ENCODE results near the gene KRTAP10-5. TPM values are rescaled to one million over a fixed set of nuclear protein-coding genes. Genes with fewer than 3 reads are reported as not detected.
"Not testable (repeated sequence)": the region's sequence is repeated elsewhere in the genome, so short reads cannot be mapped to it uniquely, and the experiment has no call there.

KRTAP10-5 gene
- total RNA-seq, 1 experiment from 2014 or later: not detected

- DNase-seq (ENCODE audit: low read depth): no peak
Observed at GRCh38 chr21:44571844-44572782, 8.3 kb downstream of the KRTAP10-5 start.

DNA sequence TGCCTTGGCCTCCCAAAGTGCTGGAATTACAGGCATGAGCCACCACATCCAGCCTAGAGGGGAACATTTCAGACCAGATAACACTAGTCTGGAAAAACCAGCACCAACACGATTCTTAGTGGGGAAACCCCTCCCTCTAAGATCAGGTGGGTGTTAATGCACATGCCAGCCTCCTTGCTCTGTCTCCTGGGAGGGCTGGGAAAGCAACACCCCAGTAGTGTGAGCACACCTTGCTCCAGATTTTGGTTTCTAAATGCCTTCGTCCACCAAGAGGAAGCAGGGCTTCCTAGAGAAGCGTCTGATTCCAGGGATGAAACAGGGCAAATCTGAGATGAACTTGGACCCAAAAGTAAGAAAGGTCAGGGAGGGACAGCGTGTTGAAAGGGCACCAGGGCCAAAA, 9.1 kb downstream of the KRTAP10-5 start:
- no peak for DNase-seq (ENCODE audit: low read depth)

- no peak for DNase-seq (ENCODE audit: low read depth)
Observed at GRCh38 chr21:44569861-44570517, 10.4 kb downstream of the KRTAP10-5 start.

DNA sequence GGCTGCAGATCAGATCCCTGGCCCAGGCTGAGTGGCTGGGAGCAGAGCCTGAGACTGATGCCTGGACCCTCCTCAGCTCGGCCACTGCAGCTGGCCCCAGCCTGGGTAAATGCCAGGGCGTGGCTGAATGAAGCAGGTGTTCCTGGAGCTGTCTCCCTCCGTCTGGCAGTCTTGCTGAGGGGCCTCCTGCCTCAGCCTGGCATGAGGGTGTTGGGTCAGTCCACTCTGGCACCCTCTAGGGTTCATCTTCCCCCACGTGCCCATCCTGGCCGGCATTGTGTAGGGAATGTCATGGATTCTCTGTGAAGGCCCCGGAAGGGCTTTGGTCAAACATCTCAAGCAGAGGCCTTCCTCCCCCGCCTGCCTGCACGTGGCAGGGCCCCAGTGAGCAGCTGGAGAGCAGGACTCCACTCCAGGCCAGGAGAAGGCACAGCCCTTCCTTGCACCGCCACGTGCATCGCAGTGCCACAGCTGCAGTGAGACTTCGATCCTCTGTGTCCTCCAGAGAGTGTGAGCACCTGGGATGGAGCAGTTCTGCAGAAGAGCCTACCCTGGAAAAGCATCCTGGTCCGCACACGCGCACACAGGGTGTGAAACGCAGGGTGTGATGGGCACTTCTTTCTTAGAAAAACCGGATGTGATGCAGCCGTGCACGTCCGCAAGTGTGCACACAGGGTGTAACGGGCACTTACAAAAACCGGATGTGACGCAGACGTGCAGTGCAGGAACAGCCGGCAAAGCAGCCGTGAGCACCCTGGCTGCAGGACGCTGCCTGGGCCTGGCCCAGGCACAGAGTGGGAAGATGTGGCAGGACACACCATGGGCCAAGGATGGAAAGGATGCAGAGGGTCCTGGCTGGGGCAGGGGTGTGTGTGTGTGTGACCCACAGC, 11.5 kb downstream of the KRTAP10-5 start:
- DNase-seq (ENCODE audit: low read depth): peak; percentile 16

- DNase-seq (ENCODE audit: low read depth): no peak
Observed at GRCh38 chr21:44568261-44568660, 12.1 kb downstream of the KRTAP10-5 start.

DNA sequence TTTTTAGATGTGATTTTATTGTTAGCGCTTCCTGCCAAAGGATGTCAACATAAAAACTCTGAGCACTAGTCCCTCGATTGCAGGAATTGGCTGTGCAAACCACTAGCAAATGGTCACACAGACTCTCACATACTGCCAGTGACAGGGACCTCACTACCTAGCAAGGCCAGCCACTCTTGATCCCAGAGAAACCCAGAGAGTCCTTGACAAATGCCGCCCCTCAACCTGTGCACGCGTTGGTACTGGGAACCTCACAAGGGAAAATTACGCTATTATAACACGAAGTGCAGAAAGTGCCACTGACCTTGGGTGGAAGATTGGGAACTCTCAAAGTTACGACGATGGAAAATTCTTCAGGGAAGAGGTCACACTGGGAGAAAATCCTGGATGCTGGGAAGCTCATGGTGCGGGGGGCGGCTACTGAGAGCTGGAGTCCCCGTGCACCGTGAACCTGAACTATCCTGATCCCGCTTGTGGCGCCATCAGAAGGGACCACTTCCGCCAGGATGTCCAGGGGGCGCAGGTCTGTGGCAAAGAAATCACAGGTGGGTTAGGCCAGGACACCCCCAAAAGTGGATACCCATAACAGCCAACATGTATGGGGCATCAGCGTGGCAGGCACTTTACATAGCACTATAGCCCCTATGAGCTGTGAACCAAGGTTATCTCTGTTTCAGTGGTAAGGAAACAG, 12.8 kb downstream of the KRTAP10-5 start:
- DNase-seq (ENCODE audit: low read depth): no peak

DNA sequence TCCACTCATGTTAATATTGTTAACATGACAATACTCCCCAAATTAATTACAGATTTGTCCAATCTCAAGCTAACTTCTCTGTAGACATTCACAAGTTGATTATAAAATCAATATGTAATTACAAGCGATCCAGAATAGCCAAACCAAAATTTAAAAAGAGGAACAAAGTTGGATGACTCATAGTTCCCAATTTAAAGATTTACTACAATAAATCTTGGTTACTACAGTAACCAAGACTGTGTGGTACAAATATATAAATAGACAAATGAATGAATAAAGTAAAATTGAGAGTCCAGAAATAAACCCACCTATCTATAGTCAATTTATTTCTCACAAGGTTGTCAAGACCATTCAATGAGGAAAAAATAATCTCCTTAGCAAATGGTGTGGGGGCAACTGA, 14.0 kb downstream of the KRTAP10-5 start:
- DNase-seq (ENCODE audit: low read depth): no peak

GRCh38 chr21:44564886-44565598, 15.4 kb downstream of the KRTAP10-5 start:
- no peak for DNase-seq (ENCODE audit: low read depth)

DNA sequence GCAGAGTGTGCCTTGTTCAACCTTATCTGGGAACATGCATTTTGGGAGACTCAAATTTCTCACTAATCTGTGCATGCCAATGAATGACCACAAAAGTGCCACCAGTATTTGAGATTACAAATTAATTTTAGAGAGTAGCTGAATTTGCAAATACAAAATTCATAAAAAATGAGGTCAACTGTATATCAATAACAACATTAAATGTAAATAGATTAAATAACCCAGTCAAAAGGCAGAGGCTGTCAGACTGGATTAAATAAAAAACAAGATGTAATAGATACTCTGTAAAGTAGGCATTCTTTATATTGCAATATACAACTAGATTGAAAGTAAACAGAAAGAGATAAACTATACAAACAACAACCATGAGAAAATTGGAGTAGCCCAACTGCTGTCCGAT, 16.3 kb downstream of the KRTAP10-5 start:
- DNase-seq (ENCODE audit: low read depth): no peak

- DNase-seq (ENCODE audit: low read depth): no peak
Observed at GRCh38 chr21:44558695-44559094, 21.7 kb downstream of the KRTAP10-5 start, which contains the start of gene KRTAP10-3. Gene KRTAP10-3 (minus strand): TSS chr21:44558795. CDS start chr21:44558715, 80 bp downstream.

GRCh38 chr21:44558329-44558675, 22.1 kb downstream of the KRTAP10-5 start:
- not testable (repeated sequence) for DNase-seq (ENCODE audit: low read depth)

DNA sequence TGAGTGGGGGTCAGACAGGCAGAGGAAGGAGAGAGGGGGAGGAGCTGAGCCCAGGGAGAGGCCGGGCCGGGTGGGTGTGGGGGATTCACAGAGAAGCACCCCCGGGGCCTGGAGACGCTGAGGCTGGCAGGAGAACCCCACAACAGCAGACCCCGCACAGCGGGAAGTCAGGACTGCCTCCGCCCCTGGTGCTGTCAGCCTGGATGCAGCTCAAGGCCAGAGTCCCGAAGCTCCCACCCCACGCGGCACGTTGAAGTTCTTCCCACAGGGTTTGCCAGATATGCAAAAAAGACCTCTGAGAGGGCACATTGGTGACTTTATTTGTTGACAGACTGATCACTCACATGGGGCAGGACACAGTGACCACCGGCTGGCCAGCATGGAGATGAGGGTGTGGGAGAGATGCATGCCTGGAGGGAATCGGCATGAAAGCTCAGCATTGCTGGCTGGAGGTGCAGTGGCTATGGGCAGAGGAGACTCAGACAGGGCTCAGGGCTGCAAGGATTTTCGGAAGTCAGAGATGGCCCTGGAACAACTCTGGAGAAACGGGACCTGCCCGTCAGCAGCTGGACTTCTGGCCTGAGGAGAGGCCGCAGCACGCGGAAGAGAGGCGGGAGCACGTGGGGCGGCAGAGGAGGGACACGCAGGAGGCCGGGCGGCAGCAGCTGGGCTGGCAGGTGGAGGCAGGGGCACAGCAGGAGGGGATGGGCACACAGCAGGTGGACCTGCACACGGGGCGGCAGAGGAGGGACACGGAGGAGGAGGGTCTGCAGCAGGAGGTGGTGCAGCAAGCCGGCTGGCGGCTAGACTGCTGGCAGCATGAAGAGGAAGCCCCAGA, 22.7 kb downstream of the KRTAP10-5 start:
- DNase-seq (ENCODE audit: low read depth): no peak

DNA sequence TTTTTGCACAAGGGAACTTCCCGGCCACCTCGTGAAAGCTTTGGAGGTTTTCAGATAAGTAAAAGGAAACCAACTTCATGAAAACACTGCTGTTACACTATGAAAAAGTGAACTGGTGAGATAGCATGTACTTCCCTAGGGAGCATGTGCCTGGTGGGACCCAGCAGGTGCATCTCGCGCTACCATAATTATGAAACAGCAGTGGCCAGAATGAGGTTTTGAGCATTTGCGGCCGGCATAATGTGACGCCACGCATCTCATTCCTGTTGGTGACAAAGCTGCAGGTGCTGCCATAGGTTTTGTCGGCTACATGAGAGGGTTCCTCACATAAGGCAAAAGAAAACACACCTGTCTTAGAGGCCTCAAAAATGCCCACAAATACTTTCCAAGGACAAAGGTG, 23.5 kb downstream of the KRTAP10-5 start:
- DNase-seq (ENCODE audit: low read depth): no peak

GRCh38 chr21:44555200-44555875, 25.1 kb downstream of the KRTAP10-5 start:
- no peak for DNase-seq (ENCODE audit: low read depth)

DNA sequence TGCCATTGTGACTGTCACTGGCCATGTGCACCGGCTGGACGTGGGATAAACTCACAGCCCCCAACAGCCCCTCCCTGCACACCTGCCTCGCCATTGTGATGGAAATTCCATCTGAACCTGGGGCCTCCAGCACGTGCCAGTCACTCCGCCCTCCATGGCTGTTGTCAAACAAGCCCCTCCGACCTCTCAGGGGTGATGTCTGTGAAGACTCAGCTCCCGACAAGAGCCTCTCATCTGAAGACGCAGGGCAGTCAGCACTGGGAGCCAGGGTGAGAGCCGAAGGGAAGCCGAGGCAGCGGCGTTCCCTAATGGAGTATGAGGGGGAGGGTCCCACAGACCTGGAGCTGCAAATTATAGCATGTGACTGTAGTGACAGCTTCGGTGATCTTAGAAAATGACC, 27.7 kb downstream of the KRTAP10-5 start:
- no peak for DNase-seq (ENCODE audit: low read depth)

DNA sequence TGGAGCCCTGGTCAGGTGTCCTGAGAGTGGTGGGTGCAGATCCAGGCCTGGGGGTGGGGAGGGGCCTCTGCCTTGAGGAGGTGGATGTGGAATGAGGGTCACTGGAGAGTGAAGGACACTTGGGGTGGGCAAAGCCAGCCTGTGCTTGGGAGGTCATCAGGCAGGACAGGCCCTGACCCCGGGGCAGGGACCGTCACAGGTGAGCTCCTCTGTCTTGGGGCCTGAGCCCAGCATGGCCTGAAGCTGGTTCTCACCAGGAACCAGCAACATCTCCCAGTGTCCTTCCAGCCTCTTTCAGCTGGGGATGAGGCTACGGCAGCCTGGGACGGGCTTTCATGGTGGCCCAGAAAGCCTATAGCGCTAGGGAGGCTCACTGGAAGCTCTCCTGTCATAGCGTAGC, 28.3 kb downstream of the KRTAP10-5 start:
- no peak for DNase-seq (ENCODE audit: low read depth)

GRCh38 chr21:44551340-44551961, 29.0 kb downstream of the KRTAP10-5 start, which contains the start of gene KRTAP10-2:
Gene KRTAP10-2 (minus strand): TSS chr21:44551505. CDS start chr21:44551458, 47 bp downstream.
- DNase-seq (ENCODE audit: low read depth): no peak

- peak; percentile 49 for DNase-seq (ENCODE audit: low read depth)
Observed at GRCh38 chr21:44550807-44551206, 29.6 kb downstream of the KRTAP10-5 start.
